Fibroblast of pulmonary artery (primary cell): ENCODE measurements around the gene DMWD.

ENCODE experiments used
- DNase-seq: peaks from one replicate; pipeline ENCODE4 v3.0.0-alpha.2; 2010; ENCODE audit warnings: low read depth
- H3K4me3 ChIP-seq: replicated peaks from 2 replicates; pipeline ENCODE4 v1.5.1; 2011; ENCODE audit warnings: low read depth, mild to moderate bottlenecking, control low read depth, low read length, moderate library complexity
- CTCF ChIP-seq: IDR thresholded peaks from 2 replicates; pipeline ENCODE4 v1.5.1; 2011; ENCODE audit warnings: mild to moderate bottlenecking, control low read depth, low read length, inconsistent platforms; ENCODE audit errors: missing control alignments

The DMWD gene

GRCh38 chr19:45747513-45747912, 45.1 kb downstream of the DMWD start:
- DNase-seq = no peak
- no peak for TF ChIP-seq CTCF
- no peak overlapping the region for H3K4me3 ChIP-seq

- TF ChIP-seq CTCF = no peak
- DNase-seq = no peak
Observed at GRCh38 chr19:45746866-45747265, 45.8 kb downstream of the DMWD start.

GRCh38 chr19:45745606-45746005, 47.0 kb downstream of the DMWD start:
- no peak for TF ChIP-seq CTCF
- no peak overlapping the region for H3K4me3 ChIP-seq
- DNase-seq = no peak

More at GRCh38 chr19:45746866-45747265, 45.8 kb downstream of the DMWD start:
- no peak overlapping the region for H3K4me3 ChIP-seq

- DNase-seq = no peak
- H3K4me3 ChIP-seq = no peak overlapping the region
- no peak for TF ChIP-seq CTCF
Observed at GRCh38 chr19:45742969-45743368, 49.7 kb downstream of the DMWD start.

- TF ChIP-seq CTCF = no peak
- no peak for DNase-seq
- H3K4me3 ChIP-seq = no peak overlapping the region
Observed at GRCh38 chr19:45739498-45740439, 52.9 kb downstream of the DMWD start.

- TF ChIP-seq CTCF = no peak
- no peak for DNase-seq
- H3K4me3 ChIP-seq = no peak within 1 kb of the TSS
Observed at GRCh38 chr19:45733160-45733810, 59.4 kb downstream of the DMWD start, which contains the start of gene MEIOSIN. Gene MEIOSIN (plus strand): TSS chr19:45733439. CDS start chr19:45735377, 1,938 bp downstream.
